Mucosa of gallbladder (tissue), 1 donor: Measurements from ENCODE around the gene ABCA4. TPM values are rescaled to one million over a fixed set of nuclear protein-coding genes. Genes with fewer than 3 reads are reported as not detected.

ENCODE experiments used
- DNase-seq: peaks from one replicate; pipeline ENCODE4 v3.0.0-alpha.2; 2020; ENCODE audit warnings: low spot score
- total RNA-seq: library from RNA; stranded (reverse); gene quantifications from one replicate; pipeline ENCODE4 v1.2.1, GENCODE V29; 2021
- donor health status: DM: no; HTN: no; CAD: no.

ABCA4 gene
- total RNA-seq, 1 donor from 2014 or later = 0.26 TPM

DNA sequence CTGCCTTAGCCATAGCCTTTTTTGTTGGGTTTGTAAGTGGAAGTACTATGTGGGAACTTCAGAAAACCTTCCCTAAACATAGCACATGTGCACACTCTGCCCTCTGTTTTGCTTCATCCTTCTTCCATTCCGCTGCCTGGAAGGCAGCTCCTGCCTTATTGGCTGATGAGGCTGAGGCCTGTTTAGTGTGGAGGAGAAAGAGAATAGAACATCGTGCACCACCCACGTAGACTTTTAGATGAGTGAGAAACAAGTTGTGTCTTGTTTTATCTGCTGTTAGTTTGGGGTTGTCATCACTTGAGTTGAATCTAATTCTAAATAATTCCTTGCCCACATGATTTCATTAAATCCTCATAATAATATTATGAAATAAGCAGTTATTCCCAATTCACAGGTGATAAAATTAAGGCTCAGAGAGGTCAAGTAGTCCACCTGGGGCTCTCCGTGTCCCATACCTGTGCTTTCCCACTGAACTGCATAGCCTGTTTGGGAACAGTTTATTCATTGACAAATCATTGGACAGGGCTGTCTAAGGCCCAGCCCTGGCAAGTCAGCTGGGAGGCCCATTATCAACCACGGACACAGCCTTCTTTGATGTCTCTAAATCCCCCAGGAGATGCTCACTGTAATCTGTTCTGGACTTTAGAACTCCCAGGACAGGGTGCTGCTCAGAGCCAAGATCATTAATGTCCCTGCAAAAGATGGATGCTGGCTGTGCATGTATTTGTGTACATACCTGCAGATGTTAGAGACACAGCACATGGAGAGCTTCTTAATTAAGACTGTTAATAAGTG is 93.0 kb downstream of the ABCA4 start:
- DNase-seq = no peak

DNA sequence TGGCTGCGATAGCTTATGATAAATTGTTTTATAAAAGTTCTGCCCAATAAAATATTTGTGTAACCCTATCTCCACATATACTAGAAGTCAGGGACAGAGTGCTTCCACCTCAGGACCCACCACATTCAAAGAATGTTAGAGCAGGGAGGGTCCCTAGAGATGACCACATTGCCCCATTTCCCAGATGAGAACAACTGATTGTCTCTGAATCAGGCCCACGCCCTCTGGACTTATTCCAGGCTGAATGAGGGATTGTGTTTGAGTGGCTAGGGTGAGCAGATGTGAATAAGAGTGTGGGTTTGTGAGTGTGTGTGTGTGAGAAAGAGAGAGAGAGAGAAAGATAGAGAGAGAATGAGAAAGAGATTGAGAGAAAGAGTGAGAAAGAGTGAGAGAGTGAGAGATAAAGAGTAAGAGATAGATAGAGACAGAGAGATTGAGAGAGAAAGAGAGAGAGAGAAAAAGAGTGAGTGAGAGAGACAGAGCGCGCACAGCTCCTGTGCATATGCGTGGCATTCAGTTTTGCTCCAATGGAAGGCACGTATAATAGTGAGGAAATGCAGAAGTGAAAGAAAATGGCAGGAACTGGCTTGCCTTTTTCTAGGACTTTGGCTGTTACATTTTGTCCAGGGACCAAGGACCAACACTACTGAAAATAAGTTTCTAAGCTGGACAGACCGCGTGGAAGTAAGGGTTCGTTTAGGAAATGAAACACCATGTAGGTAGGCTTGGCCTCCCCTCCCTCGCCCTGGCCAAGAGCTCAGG is 94.1 kb downstream of the ABCA4 start:
- DNase-seq = no peak

DNA sequence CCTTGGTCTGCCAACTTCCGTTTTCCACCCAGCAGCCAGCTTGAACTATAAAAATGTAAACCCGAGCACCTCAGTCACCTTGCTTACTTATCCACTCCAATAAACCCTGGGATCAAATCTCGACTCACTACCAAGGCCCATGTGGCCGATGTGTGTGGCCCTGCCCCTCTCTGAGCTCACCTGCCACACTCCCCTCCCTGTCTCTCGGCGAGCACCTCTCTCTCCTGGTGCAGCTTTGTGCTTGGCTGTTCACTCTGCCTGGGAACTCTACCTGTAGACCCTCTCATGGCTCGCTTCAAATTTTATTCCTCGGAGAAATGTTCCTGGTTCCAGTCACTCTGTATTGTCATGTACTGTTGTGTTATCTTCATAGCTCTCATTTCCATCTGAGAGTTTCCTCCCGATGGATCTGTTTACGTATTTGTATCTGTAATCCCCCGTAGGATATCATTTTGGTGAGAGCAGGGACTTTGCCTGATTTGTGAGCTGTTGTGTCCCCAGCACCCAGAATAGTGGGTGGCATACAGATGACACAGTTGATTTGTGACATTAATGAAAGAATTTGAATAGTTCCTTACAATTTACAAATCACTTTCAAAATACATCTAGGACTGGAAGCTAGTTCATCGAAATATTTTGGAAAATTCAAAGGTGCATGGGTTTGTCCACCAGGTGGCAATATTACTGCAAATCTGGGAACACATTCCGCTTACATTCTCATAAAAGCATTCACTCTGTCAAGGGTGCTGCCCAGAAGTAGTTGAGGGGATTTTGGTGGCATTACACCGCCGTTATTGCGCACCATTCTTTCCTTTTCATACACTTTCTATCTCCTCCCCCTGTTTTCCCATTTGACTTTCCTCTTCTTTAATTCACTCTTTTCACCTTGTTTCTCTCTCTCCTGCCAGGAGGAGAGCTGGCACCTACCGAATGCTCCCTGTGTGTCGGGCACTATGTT is 95.3 kb downstream of the ABCA4 start:
- DNase-seq = peak; percentile 48

DNA sequence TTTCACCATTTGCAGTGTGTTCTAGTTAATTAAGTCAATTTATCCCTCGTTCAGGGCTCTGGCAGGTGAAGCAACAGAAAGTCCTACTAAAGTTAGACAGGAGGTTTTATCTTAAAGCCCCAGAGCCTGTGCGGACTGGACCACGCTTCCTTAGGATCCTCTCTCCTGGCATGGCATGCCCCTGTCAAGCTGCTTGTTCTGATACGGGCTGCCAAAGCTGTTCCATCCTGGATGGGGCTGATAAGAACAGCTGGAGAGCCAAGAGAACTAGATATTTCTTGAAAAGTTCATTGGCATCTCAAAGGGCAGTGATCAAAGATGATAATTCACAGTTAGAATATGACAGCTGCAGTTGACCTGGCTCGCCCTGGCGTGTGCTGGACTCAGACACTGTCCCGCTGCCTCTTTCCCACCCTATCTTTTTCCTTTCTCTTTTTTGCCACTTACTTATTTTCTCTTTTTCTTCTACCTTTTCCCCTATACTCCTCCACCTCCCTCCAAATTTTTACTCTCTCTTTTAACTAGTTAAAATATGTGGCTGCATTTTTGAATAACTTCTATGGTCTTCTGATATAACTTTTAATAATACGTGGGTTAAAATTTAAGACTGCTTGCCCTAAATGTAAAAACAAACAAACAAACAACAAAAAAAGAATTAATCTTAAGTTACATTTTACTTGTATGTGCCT is 96.7 kb downstream of the ABCA4 start:
- DNase-seq = no peak

DNA sequence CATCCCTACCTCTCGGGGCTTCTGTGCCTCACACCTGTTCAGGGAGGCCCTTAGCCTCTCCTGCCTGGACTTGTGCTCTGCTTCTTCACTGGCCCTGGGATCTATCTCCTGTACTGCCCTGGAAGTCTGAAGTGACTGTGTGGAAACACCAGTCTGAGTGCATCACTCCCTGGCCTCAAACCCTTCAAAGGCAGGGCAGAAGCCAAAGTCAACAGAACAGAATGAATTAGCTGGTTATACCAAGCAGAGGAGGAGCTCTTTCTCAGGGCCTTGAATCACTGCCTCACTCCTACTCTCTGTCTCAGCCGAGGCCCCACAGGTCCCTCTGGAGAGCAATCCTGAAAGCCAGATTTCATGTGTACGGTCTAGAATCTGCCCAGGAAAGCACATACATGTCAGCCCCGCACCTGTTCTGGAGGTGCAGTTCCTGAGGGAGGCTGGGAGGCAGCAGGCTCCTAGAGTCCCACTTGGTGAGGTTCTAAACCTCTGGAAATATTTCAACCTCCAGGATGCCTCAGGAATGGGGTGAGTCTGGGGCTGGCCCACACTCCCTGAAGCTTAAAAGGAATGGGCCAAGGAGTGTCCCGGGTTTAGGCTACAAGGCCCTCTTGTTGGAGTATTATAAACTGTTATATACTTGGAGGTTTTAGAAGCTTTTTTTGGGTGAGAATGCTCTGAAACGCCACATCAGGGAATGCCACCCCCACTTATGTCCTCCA is 98.3 kb downstream of the ABCA4 start:
- no peak for DNase-seq

DNA sequence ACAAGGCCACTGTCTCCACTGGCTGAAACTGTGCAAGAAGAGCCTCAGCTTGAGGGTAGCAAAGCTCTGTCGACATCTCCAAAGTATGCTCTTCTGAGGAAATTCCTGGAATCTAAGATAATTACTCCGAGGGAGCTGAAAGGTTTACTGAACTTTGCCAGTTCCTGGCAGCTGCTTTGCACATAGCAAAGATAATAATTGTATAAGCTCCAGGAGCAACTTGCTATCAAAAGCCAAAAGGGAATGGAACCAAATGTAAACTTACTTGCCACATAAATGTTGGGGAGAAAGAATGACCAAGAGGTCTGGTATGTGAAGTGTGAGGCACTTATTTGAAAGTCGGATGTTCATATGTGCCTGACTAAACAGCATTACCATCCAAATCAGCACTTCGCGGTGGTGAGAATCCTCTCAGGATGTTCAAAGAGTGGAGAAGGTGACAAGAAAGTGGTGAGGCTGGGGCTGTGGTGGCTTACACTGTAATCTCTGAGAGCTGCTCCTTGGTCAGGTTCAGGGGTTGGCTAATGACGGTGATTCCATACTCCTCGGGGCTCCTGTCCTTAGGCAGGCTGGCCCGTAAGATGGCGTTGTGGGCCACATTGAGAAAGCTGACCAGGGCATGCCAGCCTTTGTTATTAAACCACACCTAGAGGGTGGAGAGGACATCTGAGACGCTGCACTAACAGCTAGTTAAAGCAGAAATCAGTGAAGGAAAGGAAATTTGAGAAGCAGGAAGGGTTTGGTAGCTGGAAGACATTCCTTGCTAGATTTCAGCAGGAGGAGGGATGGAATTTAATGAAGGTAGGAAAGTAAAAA is 100.0 kb downstream of the ABCA4 start:
- DNase-seq = no peak

DNA sequence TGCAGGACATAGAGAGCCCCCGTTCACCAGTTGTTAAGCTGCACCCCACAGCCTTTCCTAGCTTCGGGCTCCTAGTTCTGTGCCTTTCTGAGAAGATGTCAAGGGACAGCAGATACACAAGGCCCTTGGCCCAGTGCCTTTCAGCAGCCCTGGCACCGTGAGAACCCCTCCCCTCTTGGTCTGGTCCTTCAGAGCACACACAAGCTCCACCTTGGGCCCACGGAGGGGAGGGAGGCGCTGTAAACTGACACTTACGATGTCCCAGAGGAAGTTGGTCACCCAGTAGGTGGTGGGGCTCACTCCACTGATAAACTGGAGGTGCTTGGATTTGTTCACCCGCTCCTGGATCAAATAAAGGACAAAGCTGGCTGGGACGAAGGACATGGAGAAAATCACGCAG is 101.6 kb downstream of the ABCA4 start:
- DNase-seq = no peak

DNA sequence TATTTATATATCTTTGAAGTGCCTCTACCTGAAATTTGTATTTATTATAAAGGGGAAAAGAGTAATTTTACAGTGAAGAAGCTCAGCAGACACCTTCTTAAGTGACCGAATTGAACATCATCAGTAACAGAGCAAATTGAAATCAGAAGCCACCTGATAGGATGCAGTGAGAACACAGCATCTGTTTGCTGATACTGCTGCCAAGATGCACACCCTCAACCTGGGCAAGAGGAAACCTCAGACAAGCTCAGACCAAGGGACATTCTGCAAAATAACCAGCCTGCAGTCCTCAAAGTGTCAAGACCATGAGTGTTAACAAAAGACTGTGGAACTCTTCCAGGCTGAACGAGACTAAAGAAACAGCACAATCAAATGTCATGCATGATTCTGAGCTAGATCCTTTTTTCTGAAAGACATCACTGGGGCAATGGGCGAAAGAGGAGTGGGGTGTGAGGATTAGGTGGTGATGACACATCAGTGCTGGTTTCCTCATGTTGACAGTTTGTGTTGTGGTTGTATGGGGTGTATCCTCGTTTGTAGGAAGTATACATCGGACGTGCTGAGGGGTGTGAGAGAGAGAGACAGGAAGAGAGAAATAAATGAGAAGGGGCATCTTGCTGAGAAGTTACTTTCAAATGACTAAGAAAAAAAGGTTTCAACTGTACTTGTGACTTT is 103.7 kb downstream of the ABCA4 start:
- no peak for DNase-seq

DNA sequence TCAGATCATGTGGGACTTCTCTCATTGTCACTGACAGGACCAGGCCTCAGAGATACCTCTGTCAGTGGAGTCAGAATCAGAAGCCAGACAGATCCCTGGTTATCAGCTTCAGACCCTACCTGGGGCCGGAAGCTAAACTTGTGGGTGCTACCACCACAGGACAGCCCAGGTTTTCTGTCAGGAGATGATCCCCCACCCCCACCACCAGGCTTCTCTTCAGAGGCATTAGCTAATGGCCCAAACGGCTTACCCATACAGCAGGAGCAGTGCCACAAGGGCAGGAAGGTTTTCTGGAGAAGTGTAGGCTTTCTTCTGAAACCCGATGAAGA is 105.5 kb downstream of the ABCA4 start:
- no peak for DNase-seq

DNA sequence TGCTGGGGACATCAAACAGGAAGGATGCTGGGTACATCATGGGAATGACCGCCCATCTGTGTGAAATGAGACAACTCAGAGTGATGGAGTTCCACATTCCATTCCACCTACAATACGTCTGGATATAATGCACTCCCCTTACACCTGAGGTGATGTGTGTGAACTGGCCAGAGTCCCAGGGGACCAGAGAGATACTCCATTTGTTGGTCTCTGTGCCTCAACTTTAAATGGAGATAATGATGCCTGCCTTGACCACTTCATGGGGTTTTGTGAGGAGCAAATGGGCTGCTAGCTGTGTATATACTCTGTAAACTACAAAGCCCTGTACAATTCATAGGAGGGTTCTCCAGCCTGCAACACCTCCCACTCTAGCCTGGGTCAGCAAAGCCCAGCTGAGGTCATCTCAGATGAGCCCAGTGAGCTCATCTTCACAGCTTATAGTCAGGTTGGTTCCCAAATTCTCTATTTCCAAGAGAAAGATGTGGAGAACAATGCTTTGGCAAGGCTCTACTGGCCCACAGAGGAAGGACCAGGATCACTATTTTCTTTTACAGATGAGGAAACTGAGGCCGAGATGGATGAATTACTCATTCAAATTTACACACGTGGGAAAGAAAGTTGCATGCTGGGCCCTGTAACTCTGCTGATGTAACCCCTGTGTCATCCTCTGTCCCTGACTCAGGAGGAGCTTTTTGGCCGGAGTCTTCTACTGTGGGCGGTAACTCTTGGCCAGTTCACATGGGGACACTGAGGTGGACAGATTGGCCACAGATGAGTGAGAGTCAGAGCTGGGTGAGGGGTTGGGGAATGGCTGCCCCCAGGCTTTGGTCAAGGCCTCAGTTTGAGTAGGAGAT is 106.1 kb downstream of the ABCA4 start:
- no peak for DNase-seq

DNA sequence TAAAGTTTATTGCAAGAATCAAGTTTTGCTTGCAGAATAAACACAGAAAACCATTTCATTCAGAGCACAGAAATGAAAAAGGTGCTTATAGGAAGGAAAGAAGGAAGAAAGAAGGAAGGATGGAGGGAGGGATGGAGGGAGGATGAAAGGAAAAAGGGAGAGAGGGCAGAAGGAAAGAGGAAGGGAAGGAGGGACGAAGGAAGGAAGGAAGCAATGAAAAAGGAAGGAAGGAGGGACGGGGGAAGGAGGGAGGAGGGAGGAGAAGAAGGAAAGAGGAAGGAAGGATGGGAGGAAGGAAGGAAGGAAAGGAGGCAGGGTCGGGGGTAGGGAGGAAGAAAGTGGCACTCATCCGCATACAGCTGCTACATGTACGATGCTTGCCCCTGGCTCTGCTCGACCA is 106.9 kb downstream of the ABCA4 start:
- no peak for DNase-seq

DNA sequence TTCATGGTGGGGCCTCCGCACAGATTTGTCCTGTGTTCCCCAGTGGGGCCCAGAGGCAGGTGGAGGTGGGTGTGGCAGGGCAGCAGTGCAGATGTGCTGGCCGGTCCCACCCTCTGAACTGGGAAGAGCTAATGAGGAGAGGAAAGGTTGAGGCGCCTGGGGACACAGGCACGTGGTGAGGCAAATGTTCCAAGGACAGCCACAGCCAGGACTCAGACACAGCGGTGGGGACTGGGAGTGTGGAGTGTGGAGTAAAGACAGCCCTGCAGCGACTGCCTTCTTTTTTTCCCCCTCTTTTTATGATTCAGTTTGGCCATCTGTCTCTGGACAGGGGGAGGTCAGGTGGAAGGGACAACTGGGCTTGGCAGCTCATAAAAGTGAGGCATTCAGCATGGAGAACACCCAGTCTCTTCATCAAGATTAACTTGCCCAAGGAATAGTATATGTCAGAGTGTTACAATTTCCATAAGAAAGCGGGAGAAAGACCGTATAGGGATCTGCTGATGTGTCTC is 107.5 kb downstream of the ABCA4 start:
- no peak for DNase-seq

DNA sequence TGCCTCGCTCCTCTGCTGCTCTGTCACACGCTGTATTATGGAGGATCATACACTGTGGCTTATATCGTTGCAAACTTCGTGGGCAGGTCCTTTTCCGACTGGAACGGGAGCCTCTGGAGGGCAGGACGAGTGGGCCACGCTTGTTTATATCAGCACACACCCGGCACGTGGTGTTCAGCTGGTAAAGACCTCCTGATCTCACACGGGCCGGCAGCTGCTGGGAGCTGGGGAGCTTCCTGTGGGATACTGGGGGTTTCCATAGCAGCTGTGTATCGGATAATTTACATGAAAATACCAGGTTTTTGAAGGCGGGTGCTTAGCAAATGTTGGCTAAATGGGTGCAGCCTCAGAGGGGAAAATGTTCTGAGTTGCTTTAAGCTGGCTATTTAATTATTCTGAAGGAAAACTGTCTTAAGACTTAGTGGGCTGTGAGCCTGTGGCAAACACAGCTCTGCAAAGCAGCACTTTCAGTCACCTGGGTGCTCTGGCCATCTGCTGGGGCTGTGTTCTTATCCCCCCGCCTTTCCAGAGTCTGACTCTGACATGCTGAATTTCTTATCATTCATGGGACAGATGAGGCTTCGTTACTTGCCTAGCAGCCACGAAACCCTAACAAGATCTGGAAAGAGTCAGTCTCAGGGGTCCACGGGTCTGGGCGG is 108.1 kb downstream of the ABCA4 start:
- DNase-seq = no peak

DNA sequence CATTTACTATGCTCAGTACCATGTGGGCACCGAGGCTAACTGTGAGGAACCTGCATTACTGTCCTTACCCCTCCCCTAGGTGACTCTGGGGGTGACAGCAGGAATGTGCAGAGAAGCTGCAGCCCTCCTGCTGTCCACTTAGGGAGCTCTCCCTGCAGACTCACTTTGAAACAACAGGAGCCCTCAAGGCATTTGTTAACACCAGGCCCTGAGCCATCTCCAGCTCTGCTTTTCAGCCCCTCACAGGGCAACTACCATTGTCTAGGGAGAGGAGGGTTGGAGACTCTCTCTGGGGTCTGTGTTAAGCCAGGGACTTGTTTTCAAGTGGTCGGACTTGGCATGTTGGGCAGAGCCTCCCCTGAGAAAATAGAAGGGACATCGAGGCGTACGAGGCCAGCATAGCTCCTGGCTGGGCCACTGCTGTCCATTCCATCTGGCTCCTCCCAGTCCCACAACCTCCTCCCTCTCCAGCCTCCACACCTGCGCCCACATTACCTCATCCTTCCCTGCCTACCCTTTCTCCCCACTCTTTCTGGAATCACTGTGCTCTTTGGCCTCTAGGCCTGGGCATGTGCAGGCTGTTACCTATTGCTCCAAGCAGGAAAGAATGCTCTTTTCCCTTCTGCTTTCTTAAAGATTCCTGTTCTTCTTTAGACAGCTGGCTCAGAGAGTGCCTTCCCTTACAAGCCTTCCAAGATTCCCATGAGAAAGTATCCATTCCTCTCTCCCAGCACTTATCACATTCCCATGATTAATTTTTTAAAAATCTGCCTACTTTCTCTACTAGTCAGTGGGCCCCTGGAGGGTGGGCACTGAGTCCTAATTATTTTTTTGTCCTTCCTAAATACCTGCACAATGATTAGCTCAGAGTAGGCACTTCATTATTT is 109.0 kb downstream of the ABCA4 start:
- DNase-seq = no peak

DNA sequence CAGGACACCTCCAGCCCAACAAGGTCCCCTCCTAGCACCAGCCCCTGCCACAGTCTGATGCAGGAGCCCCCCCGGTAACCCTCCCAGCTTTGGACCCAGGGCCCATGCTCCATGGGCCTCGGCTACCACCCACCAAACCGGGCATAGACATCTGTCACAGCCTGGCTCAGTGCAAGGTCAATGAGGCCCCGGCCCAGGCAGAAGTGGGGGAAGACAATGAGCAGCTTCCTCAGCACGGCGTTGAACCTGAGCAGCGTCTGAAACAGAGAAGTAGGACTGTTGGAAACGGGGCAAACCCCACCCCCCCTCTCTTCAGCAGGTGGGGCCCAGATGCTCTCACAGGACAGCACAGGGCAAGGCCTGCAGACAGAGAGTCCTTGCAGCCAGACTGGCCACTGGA is 109.8 kb downstream of the ABCA4 start:
- DNase-seq = no peak

DNA sequence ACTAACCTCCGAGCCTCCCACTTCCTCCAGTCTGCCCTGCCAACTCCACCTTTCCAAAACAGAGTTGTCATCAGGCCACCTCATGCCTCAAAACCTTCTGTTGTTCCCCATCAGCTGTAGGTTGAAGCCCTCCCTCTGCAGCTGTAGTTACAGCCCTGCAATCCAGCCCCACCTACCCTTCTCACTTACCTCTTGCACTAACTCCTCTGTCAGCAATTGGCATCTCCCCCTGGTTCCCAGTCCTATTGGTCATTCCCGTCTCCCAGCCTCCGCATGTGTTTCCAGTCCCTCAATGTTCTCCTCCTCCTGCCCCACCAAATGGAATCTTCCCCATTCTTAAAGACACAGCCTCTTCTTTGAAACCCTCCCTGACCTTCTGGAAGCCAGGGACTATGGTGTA is 111.6 kb downstream of the ABCA4 start:
- DNase-seq = no peak

DNA sequence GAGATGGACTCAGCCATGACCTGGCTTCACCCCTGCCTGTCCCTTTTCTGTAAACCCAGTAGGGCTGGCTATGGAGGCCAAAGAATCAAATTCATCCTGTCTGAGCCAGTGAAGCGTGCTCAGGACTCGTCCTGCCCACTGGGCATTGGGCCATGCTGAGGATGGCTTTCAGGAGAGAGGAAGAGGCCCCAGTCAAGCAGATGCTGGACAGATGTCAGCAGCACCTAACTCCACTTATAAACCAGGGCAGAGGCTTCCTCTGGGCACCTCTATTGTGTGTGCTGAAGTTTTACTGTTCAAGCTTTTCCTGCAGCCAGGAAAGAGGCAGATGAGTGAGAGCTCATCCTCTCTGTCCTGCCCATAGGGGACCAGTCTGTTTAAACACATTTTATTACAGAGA is 114.3 kb downstream of the ABCA4 start:
- DNase-seq = no peak
